GM12875 (cell line): ENCODE measurements around the gene TFB1M.

ENCODE experiments used
- H3K4me3 ChIP-seq: one replicate; pipeline ENCODE4 v1.5.1; 2011; ENCODE audit warnings: low read depth, low read length, control low read depth
- CTCF ChIP-seq: IDR thresholded peaks from 2 replicates; pipeline ENCODE4 v1.5.1; 2011; ENCODE audit warnings: low read depth, mild to moderate bottlenecking, control low read depth, inconsistent platforms, low read length, moderate library complexity, borderline replicate concordance; ENCODE audit not compliant: insufficient read depth

TFB1M gene

DNA sequence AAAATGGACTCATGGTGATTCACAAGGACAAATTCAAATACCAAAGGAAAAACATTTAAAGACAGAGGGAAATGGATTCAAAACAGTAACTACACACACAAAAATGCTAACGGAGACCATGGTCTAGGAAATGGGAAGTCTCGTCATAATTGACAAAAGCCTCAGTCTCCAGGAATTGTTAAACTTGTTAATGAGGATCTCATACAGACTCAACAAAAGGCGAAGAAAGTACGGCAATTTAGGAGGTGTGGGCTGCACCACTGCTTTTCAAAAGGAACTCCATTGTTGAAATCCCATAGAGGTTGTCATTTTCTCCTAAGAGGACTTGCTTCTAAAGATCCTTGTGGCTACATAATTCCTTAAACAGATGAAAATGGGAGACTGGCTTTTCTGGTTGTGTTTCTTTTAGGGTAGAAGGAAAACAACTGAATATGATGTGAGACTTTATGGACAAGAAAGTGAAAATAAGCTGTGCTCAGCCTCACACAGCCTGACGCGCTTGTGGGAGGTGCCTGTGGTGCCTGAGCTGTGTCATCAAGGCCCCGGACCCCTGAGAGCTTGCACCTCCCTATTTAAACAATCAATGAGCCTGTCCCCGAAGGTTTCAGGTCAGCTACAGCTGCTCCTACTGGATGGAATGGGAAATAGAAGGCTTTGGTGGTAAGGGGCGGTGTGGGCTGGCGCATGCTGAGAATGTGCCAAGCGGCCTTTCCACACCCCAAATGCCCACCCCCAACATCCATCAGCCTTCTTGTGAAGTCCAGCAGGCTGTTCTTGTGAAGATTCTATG, 53.0 kb downstream of the TFB1M start:
- TF ChIP-seq CTCF, result no peak
- no peak overlapping the region for H3K4me3 ChIP-seq

DNA sequence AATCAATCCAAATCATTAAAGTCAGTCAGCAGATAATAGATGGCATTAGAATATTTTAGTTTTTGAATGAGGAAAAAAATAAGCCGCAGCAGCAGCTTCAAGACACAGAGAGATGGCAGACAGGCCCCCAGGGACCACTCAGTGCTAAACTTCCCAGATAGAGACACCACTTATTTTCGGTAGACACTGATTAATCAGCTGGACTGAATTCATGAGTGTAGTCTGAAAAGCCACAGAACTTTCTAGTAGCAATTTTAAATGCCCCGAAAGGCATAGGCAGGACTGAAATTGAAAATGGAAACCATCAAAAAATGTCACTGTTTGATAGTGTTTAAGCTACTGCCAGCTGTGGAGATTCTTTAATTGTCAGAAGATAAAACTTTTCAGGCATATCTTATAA, 53.6 kb downstream of the TFB1M start:
- H3K4me3 ChIP-seq, result no peak overlapping the region
- TF ChIP-seq CTCF, result no peak

- no peak for TF ChIP-seq CTCF
- no peak overlapping the region for H3K4me3 ChIP-seq
These were observed 54.4 kb downstream of the TFB1M start for GRCh38 chr6:155259897-155260296.

DNA sequence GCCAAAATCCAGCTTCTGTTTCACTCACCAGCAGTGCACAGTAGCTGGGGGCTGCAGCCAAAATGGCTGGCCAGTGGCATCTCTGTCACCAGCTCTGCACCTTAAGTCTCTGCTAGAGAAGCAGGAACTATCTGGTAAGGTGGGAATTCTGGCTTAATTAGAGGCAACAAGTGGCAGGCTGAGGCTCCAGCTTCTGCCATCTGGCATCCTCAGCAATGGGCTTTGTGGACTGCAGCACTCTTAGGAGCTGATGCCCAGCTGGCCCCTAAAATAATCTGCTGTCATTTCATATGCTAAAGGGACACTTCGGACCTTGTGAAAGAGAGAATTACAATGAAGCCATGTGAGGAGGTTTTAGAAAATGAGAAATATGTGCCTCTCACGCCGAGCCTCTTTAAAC, 55.1 kb downstream of the TFB1M start:
- no peak overlapping the region for H3K4me3 ChIP-seq
- TF ChIP-seq CTCF, result no peak

DNA sequence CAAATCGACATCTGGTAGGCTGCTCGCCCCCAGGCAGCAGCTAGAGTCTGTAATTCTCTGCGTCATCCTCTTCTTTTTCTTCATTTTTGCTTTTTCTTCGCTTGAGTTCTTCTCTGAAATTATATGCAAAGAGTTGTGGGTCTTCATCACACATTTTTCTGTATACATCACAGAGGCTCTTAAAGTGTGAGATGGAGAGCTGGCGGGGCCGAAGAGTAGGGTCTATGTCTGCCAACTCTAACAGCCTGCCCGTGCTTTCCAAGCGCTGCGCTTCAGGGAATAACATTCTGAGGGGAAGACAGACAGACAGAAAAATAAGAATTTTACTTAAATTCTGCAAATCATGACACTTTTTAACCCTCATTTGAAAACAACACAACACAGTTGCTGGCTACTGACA, 56.5 kb downstream of the TFB1M start:
- no peak for TF ChIP-seq CTCF
- H3K4me3 ChIP-seq, result no peak overlapping the region

GRCh38 chr6:155256122-155256795, 58.0 kb downstream of the TFB1M start:
- no peak for TF ChIP-seq CTCF
- H3K4me3 ChIP-seq, result no peak overlapping the region

DNA sequence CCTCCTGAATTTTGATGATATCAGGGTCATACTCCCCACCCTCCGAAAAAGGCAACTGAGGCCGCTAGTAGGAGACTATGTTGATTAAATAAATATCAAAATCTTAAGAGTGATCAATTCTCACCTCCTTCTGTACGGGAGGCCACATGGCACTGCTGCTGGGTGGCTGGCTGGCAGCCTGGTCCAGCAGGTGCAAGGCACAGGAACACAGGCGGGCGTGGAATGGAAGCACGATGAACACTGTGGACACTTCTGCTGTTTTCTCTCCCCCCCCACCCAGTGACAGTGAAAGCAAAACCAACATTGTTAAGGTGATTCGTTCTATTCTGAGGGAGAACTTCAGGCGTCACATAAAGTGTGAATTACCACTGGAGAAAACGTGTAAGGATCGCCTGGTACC, 60.1 kb downstream of the TFB1M start:
- no peak for TF ChIP-seq CTCF
- H3K4me3 ChIP-seq, result no peak overlapping the region
